Measurements from ENCODE around the gene RERE.

RERE gene

GRCh38 chr1:8476006-8476405, 341.4 kb downstream of the RERE start:
- Histone ChIP-seq H3K4me1 (ENCODE audit: control insufficient read depth in 1 of 2, insufficient read depth in 1 of 2, low read depth in 1 of 2, low read length in 1 of 2) (peaks cover 40 to 44% of the 10 kb centered on the region in 2 experiments), H3K27ac (peak overlapping the region; percentile 70), H3K27me3 (no peaks in the 10 kb centered on the region), H3K36me3 (no peaks in the 10 kb centered on the region), H3K4me3 (ENCODE audit: low read depth in 1 of 2, low read length in 1 of 2) (peak overlapping the region in 1 of 2 experiments; percentile 7), H3K9me3 (no peaks in the 10 kb centered on the region)
- TF ChIP-seq, protein P1, sequence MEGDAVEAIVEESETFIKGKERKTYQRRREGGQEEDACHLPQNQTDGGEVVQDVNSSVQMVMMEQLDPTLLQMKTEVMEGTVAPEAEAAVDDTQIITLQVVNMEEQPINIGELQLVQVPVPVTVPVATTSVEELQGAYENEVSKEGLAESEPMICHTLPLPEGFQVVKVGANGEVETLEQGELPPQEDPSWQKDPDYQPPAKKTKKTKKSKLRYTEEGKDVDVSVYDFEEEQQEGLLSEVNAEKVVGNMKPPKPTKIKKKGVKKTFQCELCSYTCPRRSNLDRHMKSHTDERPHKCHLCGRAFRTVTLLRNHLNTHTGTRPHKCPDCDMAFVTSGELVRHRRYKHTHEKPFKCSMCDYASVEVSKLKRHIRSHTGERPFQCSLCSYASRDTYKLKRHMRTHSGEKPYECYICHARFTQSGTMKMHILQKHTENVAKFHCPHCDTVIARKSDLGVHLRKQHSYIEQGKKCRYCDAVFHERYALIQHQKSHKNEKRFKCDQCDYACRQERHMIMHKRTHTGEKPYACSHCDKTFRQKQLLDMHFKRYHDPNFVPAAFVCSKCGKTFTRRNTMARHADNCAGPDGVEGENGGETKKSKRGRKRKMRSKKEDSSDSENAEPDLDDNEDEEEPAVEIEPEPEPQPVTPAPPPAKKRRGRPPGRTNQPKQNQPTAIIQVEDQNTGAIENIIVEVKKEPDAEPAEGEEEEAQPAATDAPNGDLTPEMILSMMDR (IDR thresholded peaks at IDR 0.05), result no peak

GRCh38 chr1:8474369-8474768, 343.1 kb downstream of the RERE start:
- TF ChIP-seq, protein P1 (IDR thresholded peaks at IDR 0.05), result no peak
- H3K4me3 ChIP-seq (ENCODE audit: low read depth in 1 of 2, low read length in 1 of 2), result no peak overlapping the region
- H3K36me3 ChIP-seq, result no peaks in the 10 kb centered on the region
- no peak overlapping the region for H3K27ac ChIP-seq
- no peaks in the 10 kb centered on the region for H3K9me3 ChIP-seq
- H3K4me1 ChIP-seq (ENCODE audit: control insufficient read depth in 1 of 2, insufficient read depth in 1 of 2, low read depth in 1 of 2, low read length in 1 of 2), result peaks cover 41 to 46% of the 10 kb centered on the region in 2 experiments
- H3K27me3 ChIP-seq, result no peaks in the 10 kb centered on the region

GRCh38 chr1:8473891-8474300, 343.5 kb downstream of the RERE start:
- no peak overlapping the region for H3K4me3 ChIP-seq (ENCODE audit: low read depth in 1 of 2, low read length in 1 of 2)
- no peaks in the 10 kb centered on the region for H3K27me3 ChIP-seq
- peaks cover 41 to 45% of the 10 kb centered on the region in 2 experiments for H3K4me1 ChIP-seq (ENCODE audit: control insufficient read depth in 1 of 2, insufficient read depth in 1 of 2, low read depth in 1 of 2, low read length in 1 of 2)
- no peaks in the 10 kb centered on the region for H3K36me3 ChIP-seq
- H3K27ac ChIP-seq, result no peak overlapping the region
- TF ChIP-seq, protein P1 (IDR thresholded peaks at IDR 0.05), result no peak
- H3K9me3 ChIP-seq, result no peaks in the 10 kb centered on the region

DNA sequence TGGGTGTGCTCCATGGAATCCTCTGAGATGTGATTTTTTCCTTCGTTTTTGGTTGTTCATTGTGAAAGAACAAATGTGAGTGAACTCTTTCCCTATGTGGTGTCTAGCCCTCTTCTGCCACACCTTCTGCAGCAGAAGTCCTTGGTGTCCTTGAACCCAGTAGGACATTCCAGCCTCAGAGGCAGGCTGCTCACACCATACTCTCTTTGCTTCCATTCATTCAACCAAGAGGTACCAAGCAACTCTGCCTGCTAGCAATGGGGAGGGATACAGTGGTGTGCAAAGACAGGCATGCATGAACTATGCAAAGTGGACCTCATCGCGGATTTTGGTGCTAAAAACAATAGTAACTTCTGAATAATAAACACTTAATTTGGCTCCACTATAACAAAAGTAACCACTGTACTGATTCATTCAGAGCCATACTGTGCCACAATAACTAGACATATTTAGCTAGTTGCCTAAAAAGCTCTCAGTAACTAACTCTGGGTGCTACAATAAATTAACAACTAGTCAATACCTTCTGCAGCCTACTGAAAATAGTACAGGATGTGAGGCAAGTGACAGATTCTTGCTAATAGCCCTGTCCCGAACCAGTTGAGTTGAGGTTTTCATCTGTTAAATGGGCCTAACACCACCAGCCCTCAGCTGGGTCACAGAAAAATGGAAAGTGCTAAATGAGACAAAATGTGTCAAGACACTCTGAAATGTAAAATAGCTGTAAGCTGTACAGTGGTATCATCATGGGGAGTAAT, 344.1 kb downstream of the RERE start:
- peaks cover 35 to 39% of the 10 kb centered on the region in 2 experiments for H3K4me1 ChIP-seq (ENCODE audit: control insufficient read depth in 1 of 2, insufficient read depth in 1 of 2, low read depth in 1 of 2, low read length in 1 of 2)
- no peak overlapping the region for H3K4me3 ChIP-seq (ENCODE audit: low read depth in 1 of 2, low read length in 1 of 2)
- H3K27ac ChIP-seq, result no peak overlapping the region
- no peaks in the 10 kb centered on the region for H3K27me3 ChIP-seq
- H3K9me3 ChIP-seq, result no peaks in the 10 kb centered on the region
- no peaks in the 10 kb centered on the region for H3K36me3 ChIP-seq
- TF ChIP-seq, protein P1 (IDR thresholded peaks at IDR 0.05), result no peak

GRCh38 chr1:8472668-8473067, 344.8 kb downstream of the RERE start:
- Histone ChIP-seq H3K4me3 (ENCODE audit: low read depth in 1 of 2, low read length in 1 of 2) (no peak overlapping the region), H3K27ac (no peak overlapping the region), H3K4me1 (ENCODE audit: control insufficient read depth in 1 of 2, insufficient read depth in 1 of 2, low read depth in 1 of 2, low read length in 1 of 2) (peaks cover 28 to 33% of the 10 kb centered on the region in 2 experiments), H3K36me3 (no peaks in the 10 kb centered on the region), H3K27me3 (no peaks in the 10 kb centered on the region), H3K9me3 (no peaks in the 10 kb centered on the region)
- TF ChIP-seq, protein P1 (IDR thresholded peaks at IDR 0.05), result no peak

Data from neutrophil (primary cell).